Right atrium auricular region (tissue), 2 donors: Measurements from ENCODE around the gene IQGAP1. TPM values are rescaled to one million over a fixed set of nuclear protein-coding genes. Genes with fewer than 3 reads are reported as not detected.
A peak's percentile ranks its signal among the peaks of the same experiment; 100 is the strongest.

Experiments used
- DNase-seq: peaks from one replicate; pipeline ENCODE4 v3.0.0-alpha.2; 2019; ENCODE audit warnings: low spot score
- H3K27ac ChIP-seq, 2 donors: fragments of 200-600 bp; sonication (generic); 1 replicate in 1 of 2; 2 replicates in 1 of 2; pipeline ENCODE4 v1.5.1; 2016 to 2019
- H3K27me3 ChIP-seq, 2 donors: fragments of 200-600 bp; sonication (generic); one replicate each; pipeline versions ENCODE4 v1.5.1 to v1.6.0; 2017 to 2019
- H3K36me3 ChIP-seq: fragments of 200-600 bp; sonication (generic); one replicate; pipeline ENCODE4 v1.5.1; 2016
- H3K4me1 ChIP-seq, 2 donors: fragments of 200-600 bp; sonication (generic); one replicate each; pipeline versions ENCODE4 v1.5.1 to v1.6.0; 2017 to 2019
- H3K4me3 ChIP-seq, 2 donors: fragments of 200-600 bp; sonication (generic); 1 replicate in 1 of 2; 2 replicates in 1 of 2; pipeline ENCODE4 v1.5.1; 2017 to 2019; ENCODE audit warnings: mild to moderate bottlenecking in 1 of 2, moderate library complexity in 1 of 2
- H3K9me3 ChIP-seq, 2 donors: fragments of 200-600 bp; sonication (generic); one replicate each; pipeline ENCODE4 v1.5.1; 2019
- CTCF ChIP-seq, 2 donors: fragments of 200-600 bp; sonication (generic); IDR thresholded peaks; one replicate each; pipeline ENCODE4 v1.5.1; 2019; ENCODE audit warnings: antibody characterized with exemption in 2 of 2
- total RNA-seq, 2 donors: library from RNA; depleted of rRNA; stranded (reverse); fragments of >200 nt; gene quantifications; one replicate each; pipeline ENCODE4 v1.1.0, GENCODE V29; 2016

The IQGAP1 gene
- total RNA-seq, 2 donors from 2014 or later: 56.5 to 96.3 TPM

GRCh38 chr15:90400005-90400758, 12.1 kb downstream of the IQGAP1 start:
- Histone ChIP-seq H3K4me3 (no peak overlapping the region), H3K4me1 (peaks cover 0 to 76% of the 10 kb centered on the region in 2 donors), H3K9me3 (no peaks in the 10 kb centered on the region), H3K27ac (peak overlapping the region; percentile 78 to 91), H3K27me3 (no peaks in the 10 kb centered on the region), H3K36me3 (no peaks in the 10 kb centered on the region)
- DNase-seq: no peak
- TF ChIP-seq CTCF (IDR thresholded peaks at IDR 0.05): no peak

- peak; percentile 84 for DNase-seq
- Histone ChIP-seq H3K4me1 (peaks cover 0 to 76% of the 10 kb centered on the region in 2 donors), H3K27me3 (no peaks in the 10 kb centered on the region), H3K9me3 (no peaks in the 10 kb centered on the region), H3K27ac (peak overlapping the region; percentile 78 to 91), H3K4me3 (no peak overlapping the region), H3K36me3 (no peaks in the 10 kb centered on the region)
- TF ChIP-seq CTCF (IDR thresholded peaks at IDR 0.05): no peak
Measured at GRCh38 chr15:90400759-90401314, 12.8 kb downstream of the IQGAP1 start.

GRCh38 chr15:90401495-90401894, 13.5 kb downstream of the IQGAP1 start:
- no peak overlapping the region for H3K4me3 ChIP-seq
- no peaks in the 10 kb centered on the region for H3K9me3 ChIP-seq
- H3K4me1 ChIP-seq: peaks cover 0 to 76% of the 10 kb centered on the region in 2 donors
- TF ChIP-seq CTCF (IDR thresholded peaks at IDR 0.05): no peak
- no peaks in the 10 kb centered on the region for H3K36me3 ChIP-seq
- DNase-seq: no peak
- H3K27me3 ChIP-seq: no peaks in the 10 kb centered on the region
- peak overlapping the region; percentile 78 to 91 for H3K27ac ChIP-seq

GRCh38 chr15:90402223-90402622, 14.2 kb downstream of the IQGAP1 start:
- Histone ChIP-seq H3K4me1 (peaks cover 0 to 76% of the 10 kb centered on the region in 2 donors), H3K36me3 (no peaks in the 10 kb centered on the region), H3K4me3 (no peak overlapping the region), H3K27ac (peak overlapping the region; percentile 78 to 91), H3K9me3 (no peaks in the 10 kb centered on the region), H3K27me3 (no peaks in the 10 kb centered on the region)
- peak; percentile 86 for DNase-seq
- no peak for TF ChIP-seq CTCF (IDR thresholded peaks at IDR 0.05)

GRCh38 chr15:90402767-90403166, 14.7 kb downstream of the IQGAP1 start:
- Histone ChIP-seq H3K4me3 (no peak overlapping the region), H3K36me3 (no peaks in the 10 kb centered on the region), H3K27me3 (no peaks in the 10 kb centered on the region), H3K9me3 (no peaks in the 10 kb centered on the region), H3K4me1 (peaks cover 0 to 81% of the 10 kb centered on the region in 2 donors), H3K27ac (peak overlapping the region; percentile 78 to 91)
- no peak for DNase-seq
- TF ChIP-seq CTCF (IDR thresholded peaks at IDR 0.05): no peak
